ENCODE results near the gene GSTO2.

Gene GSTO2

GRCh38 chr10:104327745-104328645 is 59.0 kb downstream of the GSTO2 start:
- DNase-seq, result peak in 1 of 2 donors; percentile 24

GRCh38 chr10:104328646-104328895 is 59.6 kb downstream of the GSTO2 start:
- no peak for DNase-seq

GRCh38 chr10:104328896-104329710 is 60.1 kb downstream of the GSTO2 start:
- peak; percentile 17 to 84 for DNase-seq

- no peak for DNase-seq
Observed at GRCh38 chr10:104329735-104330134, 60.8 kb downstream of the GSTO2 start.

GRCh38 chr10:104330168-104331110 is 61.5 kb downstream of the GSTO2 start:
- no peak for DNase-seq

- no peak for DNase-seq
Observed at GRCh38 chr10:104331208-104331838, 62.3 kb downstream of the GSTO2 start.

GRCh38 chr10:104332243-104333031 is 63.5 kb downstream of the GSTO2 start:
- no peak for DNase-seq

GRCh38 chr10:104333032-104333727 is 64.2 kb downstream of the GSTO2 start:
- DNase-seq, result no peak

- no peak for DNase-seq
Observed at GRCh38 chr10:104333728-104334373, 64.9 kb downstream of the GSTO2 start.

GRCh38 chr10:104334561-104334960 is 65.6 kb downstream of the GSTO2 start:
- DNase-seq, result no peak

GRCh38 chr10:104334965-104335650 is 66.1 kb downstream of the GSTO2 start:
- DNase-seq, result no peak

- no peak for DNase-seq
Observed at GRCh38 chr10:104336821-104337467, 68.0 kb downstream of the GSTO2 start.

- DNase-seq, result peak; percentile 40 to 41
Observed at GRCh38 chr10:104337521-104337984, 68.6 kb downstream of the GSTO2 start.

- peak; percentile 83 to 92 for DNase-seq
Observed at GRCh38 chr10:104337985-104338735, 69.2 kb downstream of the GSTO2 start, which contains the start of gene ITPRIP. Gene ITPRIP (minus strand): TSS chr10:104338465. CDS start chr10:104316051, 22,414 bp downstream.

- no peak for DNase-seq
Observed at GRCh38 chr10:104339469-104340110, 70.6 kb downstream of the GSTO2 start.

GRCh38 chr10:104340111-104340526 is 71.1 kb downstream of the GSTO2 start:
- DNase-seq, result no peak

- no peak for DNase-seq
Observed at GRCh38 chr10:104340641-104341040, 71.7 kb downstream of the GSTO2 start.
